GM21576 (cell line): ENCODE results near the gene SLC12A7.
"Not testable (repeated sequence)": the region's sequence is repeated elsewhere in the genome, so short reads cannot be mapped to it uniquely, and the experiment has no call there.

Experiments
- ATAC-seq: cut with Tn5 transposase; IDR thresholded peaks from one replicate; pipeline ENCODE4 v1.9.1; 2021; ENCODE audit warnings: mild to moderate bottlenecking, moderate library complexity; ENCODE audit not compliant: unreplicated experiment

SLC12A7 gene

GRCh38 chr5:1000831-1001230 is 111.0 kb downstream of the SLC12A7 start:
- not testable (repeated sequence) for ATAC-seq
